GM10847 (cell line): ENCODE measurements around the gene GTSE1.

Source experiments
- POLR2A ChIP-seq: IDR thresholded peaks from 2 replicates; pipeline ENCODE4 v1.6.1; 2011; ENCODE audit not compliant: insufficient read length; ENCODE audit errors: extremely low read depth

Gene GTSE1

DNA sequence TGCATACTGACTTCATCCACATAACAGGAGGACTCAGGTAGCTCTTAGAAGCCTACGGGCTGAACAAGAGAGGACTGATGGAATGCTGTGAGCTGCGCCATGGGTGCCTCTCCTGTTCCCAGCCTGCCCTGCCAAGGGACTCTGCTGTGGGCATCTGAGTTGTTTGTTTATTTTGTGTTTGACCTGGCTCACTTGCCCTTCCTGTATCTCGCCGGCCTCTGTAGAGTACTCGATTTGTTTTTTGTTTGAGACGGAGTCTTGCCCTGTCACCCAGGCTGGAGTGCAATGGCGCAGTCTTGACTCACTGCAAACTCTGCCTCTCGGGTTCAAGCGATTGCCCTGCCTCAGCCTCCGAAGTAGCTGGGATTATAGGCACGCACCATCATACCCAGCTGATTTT, 27.1 kb upstream of the GTSE1 start:
- TF ChIP-seq POLR2A, result no peak

DNA sequence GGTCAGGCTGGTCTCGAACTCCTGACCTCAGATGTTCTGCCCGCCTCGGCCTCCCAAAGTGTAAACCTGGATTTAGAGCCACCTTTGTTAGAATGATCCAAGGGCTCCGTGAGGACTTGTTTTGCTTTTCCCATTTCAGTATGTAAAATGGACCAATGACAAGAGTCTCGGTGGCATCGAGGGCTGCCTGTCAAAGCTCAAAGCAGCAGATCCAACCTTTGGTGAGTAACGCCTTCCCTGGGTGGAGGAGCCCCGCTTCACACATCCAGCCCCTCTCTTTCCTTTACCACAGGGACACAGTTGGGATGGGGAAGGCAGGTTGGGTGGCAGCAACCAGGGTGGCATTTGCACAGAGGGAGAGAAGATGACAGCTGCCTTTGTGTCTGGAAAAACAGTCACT, 24.5 kb upstream of the GTSE1 start:
- TF ChIP-seq POLR2A, result no peak

DNA sequence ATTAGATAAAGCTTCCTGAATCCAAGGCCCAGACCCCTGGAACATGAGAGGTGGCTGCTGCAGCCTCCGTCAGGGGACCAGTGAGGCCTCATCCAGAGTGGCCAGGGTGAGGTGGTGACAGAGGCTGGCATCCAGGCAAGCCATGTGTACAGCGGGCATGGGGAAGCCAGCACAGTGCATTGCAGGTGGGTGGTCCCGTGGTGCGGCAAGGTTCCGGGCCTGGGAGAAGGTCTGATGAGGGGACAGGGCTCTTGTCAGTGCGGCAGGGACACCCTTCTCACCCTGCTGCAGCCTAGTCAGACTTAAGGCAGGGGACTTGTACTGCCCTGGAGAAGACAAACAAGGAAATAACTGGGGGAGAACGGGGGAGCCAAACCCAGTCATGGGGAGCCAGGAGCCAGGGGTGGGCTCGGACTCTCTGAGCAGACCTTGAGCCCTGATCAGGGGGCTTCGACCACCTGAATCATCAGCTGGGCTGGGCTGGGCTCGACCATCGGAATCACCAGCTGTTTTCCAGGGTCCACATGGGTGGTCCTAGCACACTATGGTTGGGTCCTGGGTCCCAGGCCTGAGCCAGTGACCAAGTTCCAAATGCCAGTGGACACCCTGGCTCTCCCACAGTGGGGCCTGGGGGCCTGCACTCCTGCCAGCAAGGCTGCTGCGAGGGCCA, 23.8 kb upstream of the GTSE1 start:
- TF ChIP-seq POLR2A, result no peak

DNA sequence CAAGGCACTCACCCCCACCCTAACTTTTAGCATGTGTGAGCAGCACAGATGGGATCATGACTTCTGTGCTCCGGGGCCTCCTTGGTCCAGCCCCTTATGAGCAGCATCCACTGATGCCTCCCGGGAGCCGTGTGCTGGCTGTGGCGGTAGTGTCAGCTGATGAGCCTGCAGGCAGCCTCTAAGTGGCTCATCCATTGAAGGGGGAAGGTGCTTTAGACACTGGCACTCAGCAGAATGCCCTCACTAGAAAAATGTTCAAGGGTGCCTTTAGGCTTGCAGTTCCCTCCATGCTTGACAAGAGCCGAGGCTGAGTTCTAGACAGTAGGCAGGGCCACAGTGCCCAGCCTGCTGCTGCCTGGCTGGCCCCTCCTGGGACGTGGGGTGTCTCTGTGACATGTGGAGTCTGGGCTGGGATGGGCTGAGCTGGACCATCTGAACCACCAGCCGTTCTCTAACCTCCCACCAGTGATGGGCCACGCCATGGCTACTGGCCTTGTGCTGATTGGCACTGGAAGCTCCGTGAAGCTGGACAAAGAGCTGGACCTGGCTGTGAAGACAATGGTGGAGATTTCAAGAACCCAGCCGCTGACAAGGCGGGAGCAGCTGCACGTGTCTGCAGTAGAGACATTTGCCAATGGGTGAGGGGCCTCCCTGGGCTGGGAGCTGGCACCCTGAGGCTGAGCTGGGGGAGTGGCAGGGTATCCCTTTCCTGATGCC, 23.1 kb upstream of the GTSE1 start:
- no peak for TF ChIP-seq POLR2A

DNA sequence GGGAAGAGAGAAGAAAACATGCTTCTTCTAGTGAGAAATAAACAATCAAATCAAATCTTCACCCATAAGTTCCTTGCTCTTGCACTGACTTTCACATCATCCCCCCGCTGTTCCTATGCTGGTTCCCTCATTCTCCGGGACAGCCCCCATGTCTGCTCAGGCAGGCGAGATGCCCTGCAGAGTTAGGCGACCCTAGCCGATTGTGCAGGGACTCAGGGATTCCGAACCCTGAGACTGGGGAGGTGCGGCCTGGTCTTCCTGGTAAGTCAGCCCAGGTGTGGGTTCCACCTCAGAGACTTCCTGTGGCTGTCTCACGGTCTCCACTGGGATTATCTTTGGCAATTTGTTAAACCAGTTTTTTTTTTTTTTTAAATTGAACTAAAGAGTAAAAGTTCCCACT, 22.3 kb upstream of the GTSE1 start:
- no peak for TF ChIP-seq POLR2A

DNA sequence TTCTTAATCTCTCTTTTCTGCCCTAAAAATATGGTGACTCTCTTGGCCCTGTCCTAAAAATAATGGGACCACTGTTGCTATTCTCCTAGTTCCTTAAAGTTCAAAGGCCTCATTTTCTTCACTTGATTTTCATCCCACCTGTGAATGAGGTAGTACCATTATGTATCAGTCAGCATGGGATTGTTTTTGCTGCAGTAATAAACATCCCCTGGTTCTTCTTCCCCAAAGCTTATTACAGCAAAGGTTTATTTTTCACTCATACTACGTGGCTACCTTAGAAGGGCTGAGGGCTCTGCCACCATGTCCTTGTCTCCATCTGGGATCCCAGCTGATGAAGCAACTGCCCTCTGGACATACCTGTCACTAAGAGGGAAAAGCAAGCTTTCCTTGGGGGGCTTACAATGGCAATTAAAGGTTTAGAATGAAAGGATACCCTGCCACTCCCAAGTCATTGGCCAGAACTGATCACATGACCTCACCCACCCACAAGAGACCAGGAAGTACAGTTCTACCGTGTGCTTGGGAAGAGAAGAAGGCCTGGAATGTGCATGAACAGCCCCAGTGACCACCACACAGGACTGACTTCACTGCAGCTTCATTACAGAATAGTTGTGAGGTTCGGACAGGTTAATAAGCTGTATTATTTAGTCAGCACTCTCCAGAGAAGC, 21.1 kb upstream of the GTSE1 start:
- TF ChIP-seq POLR2A, result no peak

DNA sequence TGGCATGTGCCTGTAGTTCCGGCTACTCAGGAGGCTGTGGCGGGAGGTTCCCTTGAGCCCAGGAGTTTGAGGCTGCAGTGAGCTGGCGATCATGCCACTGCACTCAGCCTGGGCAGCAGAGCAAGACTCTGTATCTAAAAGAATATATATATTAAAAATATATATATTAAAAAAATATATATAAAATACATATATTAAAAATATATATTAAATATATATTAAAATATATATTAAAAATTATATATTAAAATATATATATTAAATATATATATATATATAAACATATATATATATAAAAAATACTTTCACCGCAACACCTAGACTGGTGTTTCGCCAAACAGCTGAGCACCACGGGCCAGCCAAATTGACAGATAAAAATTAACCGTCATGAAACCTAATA, 20.1 kb upstream of the GTSE1 start:
- TF ChIP-seq POLR2A, result no peak

DNA sequence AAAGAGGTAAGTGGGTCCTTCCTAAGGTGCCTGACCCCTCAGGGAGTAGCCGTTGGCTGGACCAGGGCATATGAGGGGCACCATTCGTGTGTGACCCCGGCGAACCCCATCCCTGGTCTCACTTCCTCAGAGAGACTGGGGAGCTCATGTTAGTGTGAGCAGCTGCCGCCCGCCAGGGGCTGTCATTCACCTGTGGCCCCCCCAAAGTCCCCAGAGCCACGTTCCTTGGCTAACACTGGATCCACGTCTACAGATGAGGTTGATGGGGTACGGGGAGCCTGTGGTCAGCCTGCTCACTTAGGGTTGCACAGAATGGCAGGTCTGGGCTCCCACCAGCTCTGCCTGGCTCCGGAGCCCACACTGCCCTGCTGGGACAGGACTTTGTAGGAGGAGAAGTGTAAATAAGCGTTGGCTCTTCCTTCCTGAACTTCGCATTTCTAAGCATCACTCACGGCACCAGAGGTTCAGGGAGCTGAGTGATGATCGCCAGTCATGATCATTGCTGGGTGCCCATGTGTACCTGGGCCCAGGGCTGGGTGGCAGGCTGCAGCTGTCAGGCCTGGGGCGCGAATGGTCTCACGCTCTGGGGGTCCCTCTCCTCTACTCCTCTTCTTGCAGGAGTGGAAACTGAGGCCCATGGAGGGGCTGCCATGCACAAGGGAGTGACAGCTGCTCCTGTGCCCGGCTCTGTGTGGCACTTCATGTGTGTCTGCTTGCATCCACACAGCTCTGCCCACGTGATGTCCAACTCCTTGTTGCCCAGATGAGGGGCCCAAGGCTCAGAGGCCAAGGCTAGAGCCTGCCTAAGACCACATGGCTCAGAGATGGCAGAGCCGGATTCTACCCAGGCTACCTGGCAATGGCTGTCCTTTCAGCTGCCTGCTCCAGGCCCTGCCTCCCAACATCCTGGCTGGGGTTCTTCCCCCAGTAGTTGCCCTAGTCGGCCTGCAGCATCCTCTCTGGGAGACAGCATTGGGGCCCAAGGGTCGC, 17.7 kb upstream of the GTSE1 start:
- no peak for TF ChIP-seq POLR2A

DNA sequence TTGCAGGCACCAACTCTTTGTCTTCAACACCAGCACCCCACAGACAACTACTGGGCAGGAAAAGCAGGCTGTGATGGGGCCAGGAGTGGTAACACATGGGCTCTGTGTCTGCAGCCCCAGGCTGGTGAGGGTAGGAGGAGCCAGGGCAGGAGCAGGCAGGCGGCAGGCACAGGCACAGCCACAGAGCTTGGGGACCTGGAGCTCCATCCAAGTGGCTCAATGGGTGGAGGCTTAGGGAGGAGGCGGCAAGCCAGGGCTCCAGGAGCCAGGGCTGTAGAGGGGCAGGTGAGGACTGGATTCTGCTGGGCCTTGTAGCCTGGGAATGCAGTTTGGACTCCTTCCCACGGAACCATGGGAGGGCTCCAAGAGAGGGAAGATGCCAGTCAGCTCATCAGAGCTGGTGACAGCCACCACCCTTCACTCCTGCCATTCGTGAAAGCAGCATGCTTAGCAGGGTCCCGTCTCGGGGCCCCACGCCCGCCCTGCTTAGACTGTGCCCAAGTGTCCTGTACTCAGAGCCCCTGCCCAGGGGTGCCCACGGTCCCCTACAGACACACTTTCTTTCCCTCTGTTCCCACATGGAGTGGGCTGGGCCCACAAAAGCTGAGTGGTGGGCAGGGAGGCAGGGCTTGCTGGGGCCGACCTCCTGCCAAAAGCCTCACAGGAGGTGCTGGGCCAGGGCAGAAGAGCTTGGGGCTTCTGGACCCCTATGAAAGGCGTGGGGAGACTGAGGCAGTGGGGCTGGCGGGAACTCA, 16.4 kb upstream of the GTSE1 start:
- no peak for TF ChIP-seq POLR2A

DNA sequence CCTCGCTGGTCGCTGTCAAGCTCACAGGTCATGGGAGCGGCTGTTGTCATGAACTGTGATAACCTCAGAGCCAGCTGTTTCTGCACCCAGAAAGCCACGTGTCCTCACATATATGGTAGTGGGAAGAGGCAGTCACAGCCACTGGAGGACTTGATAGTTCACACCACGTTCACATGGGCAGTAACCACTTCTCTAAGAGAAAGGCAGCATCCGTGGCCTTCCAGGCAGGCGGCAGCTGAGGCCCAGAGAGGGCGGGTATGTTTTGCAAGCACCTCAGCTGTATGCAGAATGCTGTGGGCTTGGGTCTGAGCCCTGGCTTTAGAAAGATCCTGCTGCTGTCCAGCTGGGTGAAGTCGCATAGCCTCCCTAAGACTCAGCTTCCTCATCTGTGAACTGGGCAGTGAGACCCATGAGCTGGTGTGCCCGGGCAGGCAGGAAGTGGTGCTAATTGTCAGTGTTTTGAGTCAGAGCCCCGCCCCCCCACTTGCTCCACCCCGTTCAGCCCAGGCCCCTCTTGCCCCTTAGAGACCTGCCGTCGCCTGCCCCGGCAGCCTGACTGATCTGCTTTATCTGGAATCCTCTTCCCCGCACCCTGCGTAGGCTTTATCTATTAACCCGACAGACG, 15.6 kb upstream of the GTSE1 start:
- no peak for TF ChIP-seq POLR2A

DNA sequence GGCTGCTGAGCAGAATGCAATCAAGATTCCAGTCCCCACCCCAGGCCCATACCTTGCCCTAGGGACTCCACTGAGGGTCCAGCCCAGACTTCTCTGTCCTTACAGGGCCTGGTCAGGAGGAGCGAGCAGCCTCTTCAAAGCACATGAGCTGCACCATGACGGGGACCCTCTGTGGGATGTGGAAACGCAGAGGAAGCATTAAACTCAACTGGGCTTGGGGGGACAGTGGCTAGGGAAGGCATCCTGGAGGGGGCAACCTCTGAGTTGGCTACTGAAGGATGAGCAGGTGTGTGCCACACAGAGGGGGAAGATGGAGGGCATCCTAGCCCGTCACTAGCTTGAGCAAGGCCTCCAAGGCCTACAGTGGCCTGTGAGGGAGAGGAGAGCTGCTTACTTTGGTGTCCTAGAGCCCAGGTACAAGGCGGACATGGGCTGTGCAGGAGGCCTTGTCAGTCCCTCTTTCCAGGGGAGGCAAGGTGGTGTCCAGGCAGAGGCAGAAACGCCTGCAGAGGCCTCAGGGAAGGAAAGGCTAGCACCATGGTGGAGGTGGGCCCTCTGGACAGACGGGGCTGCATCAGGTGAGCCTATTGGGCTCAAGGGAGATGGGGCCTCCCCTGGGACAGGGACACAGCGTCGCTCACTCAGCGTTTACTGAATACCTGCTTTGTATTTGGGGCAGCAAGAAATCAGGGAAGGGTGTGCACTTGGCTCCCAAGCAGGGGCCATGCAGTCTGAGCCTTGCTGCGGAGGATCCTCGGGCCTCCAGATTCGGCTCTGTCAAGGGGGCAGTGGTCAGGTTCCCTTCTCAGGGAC, 14.6 kb upstream of the GTSE1 start:
- no peak for TF ChIP-seq POLR2A

DNA sequence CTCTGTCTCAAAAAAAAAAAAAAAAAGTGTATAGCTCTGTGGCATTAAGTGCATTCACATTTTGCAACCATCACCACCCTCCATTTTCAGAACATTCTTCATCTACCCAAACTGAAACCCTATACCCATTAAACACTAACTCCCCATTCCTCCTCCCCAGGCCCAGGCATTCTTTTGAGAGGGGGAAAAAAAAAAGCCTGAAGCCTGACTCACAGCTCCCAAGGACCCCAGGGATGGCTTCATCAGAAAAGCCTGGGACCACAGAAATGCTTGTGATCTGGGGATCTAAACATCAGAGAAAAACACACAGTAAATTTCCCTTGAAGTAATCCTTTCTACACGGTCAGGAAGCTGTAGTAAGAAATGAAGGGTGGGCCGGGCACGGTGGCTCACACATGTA, 10.7 kb upstream of the GTSE1 start:
- TF ChIP-seq POLR2A, result no peak
